NCI-H1105 (cell line): Measurements from ENCODE around the gene TRAK2.
"Not testable (repeated sequence)": the region's sequence is repeated elsewhere in the genome, so short reads cannot be mapped to it uniquely, and the experiment has no call there.

Experiments
- DNase-seq: peaks from one replicate; lab custom pipeline; 2025; lab: John Stamatoyannopoulos, UW

Gene TRAK2

GRCh38 chr2:201414099-201415023 lies 36.9 kb downstream of the TRAK2 start:
- no peak for DNase-seq

- no peak for DNase-seq
Observed at GRCh38 chr2:201413552-201413951, 37.7 kb downstream of the TRAK2 start.

DNA sequence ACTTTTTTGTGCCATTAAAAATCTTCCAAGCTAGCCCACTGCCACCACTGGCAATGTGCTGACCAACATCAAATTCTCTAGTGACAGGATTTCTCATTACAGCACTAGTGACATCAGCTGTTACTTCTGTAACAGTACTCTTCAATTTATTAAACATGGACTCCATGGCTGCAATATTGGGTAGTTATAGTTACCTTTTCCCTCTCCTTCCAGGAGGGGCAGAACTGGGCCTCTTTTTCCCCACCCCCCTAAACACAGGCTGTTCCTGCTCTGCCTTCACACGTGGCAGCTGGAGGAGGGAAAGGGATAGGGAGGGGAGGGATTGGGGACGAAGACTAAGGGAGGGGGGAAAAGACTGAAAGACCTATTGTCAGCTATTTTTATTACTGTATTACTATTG lies 38.1 kb downstream of the TRAK2 start:
- no peak for DNase-seq

- no peak for DNase-seq
Observed at GRCh38 chr2:201411421-201411820, 39.8 kb downstream of the TRAK2 start.

DNA sequence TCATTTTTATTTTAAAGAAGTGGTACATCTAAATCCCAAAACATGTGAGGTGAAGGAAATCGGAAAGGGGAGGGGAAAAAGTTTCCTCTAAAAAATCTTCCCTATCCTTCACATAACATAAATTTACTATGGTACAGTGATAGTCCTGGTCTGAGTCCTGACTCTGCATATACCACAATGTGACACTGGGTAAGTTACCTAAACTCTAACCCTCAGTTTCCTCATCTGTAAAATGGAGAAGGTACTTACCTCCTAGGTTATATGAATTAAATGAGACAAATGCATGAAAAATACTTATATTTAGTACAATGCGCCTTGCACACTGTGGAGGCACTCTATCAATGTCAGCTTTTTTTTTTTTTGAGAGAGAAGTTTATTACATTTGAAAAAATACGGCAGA lies 42.3 kb downstream of the TRAK2 start:
- DNase-seq, result no peak

- DNase-seq, result no peak
Observed at GRCh38 chr2:201407265-201407664, 44.0 kb downstream of the TRAK2 start.

DNA sequence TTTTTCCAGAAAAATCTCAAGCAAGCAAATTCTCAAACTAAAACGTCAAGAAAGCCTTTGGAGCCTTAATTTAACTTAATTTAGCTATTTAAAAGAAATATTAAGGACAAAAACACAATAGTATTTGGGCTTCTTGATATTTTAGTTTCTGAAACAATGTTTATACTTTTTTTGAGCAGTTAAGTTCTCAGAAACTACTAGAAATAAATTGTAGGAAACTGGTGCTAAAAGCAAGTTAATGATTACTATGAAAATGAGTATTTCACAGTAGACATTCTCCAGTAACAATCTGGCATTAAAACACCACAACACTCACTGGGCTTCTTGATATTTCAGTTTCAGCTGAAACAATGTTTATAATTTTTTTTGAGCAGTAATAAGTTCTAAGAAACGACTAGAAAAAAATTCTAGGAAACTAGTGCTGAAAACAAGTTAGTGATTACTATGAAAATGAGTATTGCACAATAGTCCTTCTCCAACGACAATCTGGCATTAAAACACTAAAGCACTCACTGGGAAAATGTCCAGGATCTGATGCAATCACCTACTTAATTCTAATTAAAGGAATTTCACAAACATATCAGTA lies 45.1 kb downstream of the TRAK2 start:
- DNase-seq, result peak; percentile 0

- DNase-seq, result no peak
Observed at GRCh38 chr2:201404699-201405280, 46.5 kb downstream of the TRAK2 start.

GRCh38 chr2:201403880-201404279 lies 47.4 kb downstream of the TRAK2 start:
- DNase-seq, result peak; percentile 18

GRCh38 chr2:201402651-201403562 lies 48.4 kb downstream of the TRAK2 start:
- no peak for DNase-seq

GRCh38 chr2:201401815-201402214 lies 49.4 kb downstream of the TRAK2 start:
- no peak for DNase-seq

DNA sequence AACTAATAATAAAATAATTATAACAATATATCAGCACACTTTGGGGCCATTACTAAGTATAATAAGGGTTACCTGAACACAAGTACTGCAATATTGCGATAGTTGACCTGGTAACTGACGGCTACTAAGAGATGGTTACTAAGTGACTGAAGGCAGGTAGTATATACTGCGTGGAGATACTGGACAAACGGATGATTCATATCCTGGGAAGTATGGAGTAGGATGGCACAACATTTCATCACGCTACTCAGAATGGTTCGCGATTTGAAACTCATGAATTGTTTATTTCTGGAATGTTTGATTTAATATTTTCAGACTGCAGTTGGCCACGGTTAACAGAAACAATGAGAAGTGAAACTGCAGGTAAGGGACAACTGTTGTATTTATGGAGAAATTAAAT lies 54.7 kb downstream of the TRAK2 start:
- no peak for DNase-seq

GRCh38 chr2:201383136-201383535 lies 68.1 kb downstream of the TRAK2 start:
- DNase-seq, result no peak

GRCh38 chr2:201378496-201379397 lies 72.5 kb downstream of the TRAK2 start:
- DNase-seq, result no peak

DNA sequence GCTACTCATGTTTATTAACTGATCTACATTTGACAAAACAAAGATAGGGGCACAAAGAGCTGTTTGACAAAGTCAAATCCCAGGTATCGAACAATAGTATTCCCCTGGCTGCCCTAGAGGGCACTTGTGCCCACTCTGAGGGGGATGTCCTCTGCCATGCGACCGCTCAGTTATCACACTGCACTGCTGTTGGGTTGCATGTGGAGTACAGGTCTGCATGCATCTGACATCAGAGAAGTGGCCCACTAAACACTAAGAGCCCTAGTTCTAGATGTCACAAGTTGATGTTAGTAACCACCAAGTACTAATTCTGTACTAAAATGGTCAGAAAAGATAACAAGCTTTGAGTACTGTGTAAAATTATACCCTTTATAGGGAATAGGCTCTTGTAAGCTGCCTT lies 74.0 kb downstream of the TRAK2 start:
- no peak for DNase-seq

DNA sequence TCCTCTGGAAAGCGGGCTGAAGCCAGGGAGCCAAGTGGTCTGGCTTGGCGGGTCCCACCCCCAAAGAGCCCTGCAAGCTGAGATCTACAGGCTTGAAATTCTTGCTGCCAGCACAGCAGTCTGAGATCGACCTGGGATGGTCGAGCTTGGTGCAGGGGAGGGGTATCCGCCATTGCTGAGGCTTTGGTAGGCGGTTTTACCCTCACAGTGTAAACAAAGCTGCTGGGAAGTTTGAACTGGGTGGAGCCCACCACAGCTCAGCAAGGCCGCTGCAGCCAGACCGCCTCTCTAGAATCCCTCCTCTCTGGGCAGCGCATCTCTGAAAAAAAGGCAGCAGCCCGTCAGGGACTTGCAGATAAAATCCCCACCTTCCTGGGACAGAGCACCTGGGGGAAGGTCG lies 81.5 kb downstream of the TRAK2 start:
- no peak for DNase-seq

- DNase-seq, result not testable (repeated sequence)
Observed at GRCh38 chr2:201369318-201369717, 81.9 kb downstream of the TRAK2 start.

DNA sequence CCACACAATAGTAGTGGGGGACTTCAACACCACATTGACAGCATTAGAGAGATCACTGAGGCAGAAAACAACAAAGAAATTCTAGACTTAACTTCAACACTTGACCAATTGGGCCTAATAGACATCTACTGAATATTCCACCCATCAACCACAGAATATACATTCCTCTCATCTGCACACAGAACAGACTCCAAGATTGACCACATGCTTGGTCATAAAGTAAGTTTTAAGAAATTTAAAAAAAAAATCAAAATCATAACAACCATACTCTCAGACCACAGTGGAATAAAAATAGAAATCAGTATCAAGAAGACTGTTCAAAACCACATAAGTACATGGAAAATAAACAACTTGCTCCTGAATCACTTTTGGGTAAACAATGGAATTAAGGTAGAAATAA lies 85.1 kb downstream of the TRAK2 start:
- DNase-seq, result no peak

GRCh38 chr2:201363857-201364560 lies 87.2 kb downstream of the TRAK2 start:
- DNase-seq, result peak; percentile 9

DNA sequence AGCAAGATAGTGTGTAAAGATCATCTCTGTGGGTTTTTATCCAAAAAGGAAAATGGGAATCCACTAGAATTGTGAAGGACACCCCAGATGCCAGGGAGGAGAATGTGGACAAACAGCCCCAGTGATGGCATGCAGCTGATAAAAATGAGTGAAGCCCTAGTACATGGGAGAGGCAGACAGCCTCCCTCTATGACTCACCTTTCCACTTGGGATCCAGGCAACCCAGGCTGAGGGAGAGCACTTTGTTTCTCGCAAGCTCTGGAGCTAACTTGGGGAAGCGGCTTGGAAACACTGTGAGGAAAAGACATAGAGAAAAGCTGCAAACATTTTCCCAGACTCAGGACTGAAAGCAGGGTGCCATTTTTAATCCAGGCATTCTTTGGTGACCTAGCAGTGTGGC lies 88.9 kb downstream of the TRAK2 start:
- no peak for DNase-seq
